Fibroblast of the aortic adventitia (primary cell): ENCODE measurements around the gene MARCKSL1. TPM values are rescaled to one million over a fixed set of nuclear protein-coding genes. Genes with fewer than 3 reads are reported as not detected.
"Not testable (repeated sequence)": the region's sequence is repeated elsewhere in the genome, so short reads cannot be mapped to it uniquely, and the experiment has no call there.

ENCODE experiments used
- DNase-seq: peaks from one replicate; pipeline ENCODE4 v3.0.0-alpha.2; 2010; ENCODE audit warnings: low read depth
- H3K4me3 ChIP-seq: 2 replicates; pipeline ENCODE4 v1.5.1; 2011; ENCODE audit warnings: low read depth, mild to moderate bottlenecking, control low read depth, low read length, moderate library complexity
- CTCF ChIP-seq: IDR thresholded peaks from 2 replicates; pipeline ENCODE4 v1.5.1; 2011; ENCODE audit warnings: mild to moderate bottlenecking, low read length, control low read depth, inconsistent platforms; ENCODE audit not compliant: insufficient read depth
- total RNA-seq: library from RNA; depleted of rRNA; stranded (reverse); fragments of >200 nt; gene quantifications from 2 replicates; pipeline ENCODE4 v1.2.3, GENCODE V29; 2012; ENCODE audit warnings: low replicate concordance

Gene MARCKSL1
- total RNA-seq, 1 donor, result 14.4 TPM

- H3K4me3 ChIP-seq, result no peak overlapping the region
- no peak for DNase-seq
- no peak for TF ChIP-seq CTCF
Observed at GRCh38 chr1:32361308-32361673, 25.3 kb upstream of the MARCKSL1 start.

- no peak overlapping the region for H3K4me3 ChIP-seq
- no peak for DNase-seq
- no peak for TF ChIP-seq CTCF
Observed at GRCh38 chr1:32358435-32358834, 22.4 kb upstream of the MARCKSL1 start.

GRCh38 chr1:32357614-32358013 is 21.6 kb upstream of the MARCKSL1 start:
- no peak for DNase-seq
- TF ChIP-seq CTCF, result no peak
- H3K4me3 ChIP-seq, result no peak overlapping the region

GRCh38 chr1:32356478-32356877 is 20.4 kb upstream of the MARCKSL1 start:
- TF ChIP-seq CTCF, result no peak
- DNase-seq, result no peak
- H3K4me3 ChIP-seq, result no peak overlapping the region

GRCh38 chr1:32355778-32356177 is 19.7 kb upstream of the MARCKSL1 start:
- not testable (repeated sequence) for DNase-seq, H3K4me3 ChIP-seq

- no peak overlapping the region for H3K4me3 ChIP-seq
- no peak for TF ChIP-seq CTCF
- peak; percentile 91 for DNase-seq
Observed at GRCh38 chr1:32353886-32354570, 18.0 kb upstream of the MARCKSL1 start.

GRCh38 chr1:32353431-32353830 is 17.4 kb upstream of the MARCKSL1 start:
- TF ChIP-seq CTCF, result no peak
- no peak for DNase-seq
- no peak overlapping the region for H3K4me3 ChIP-seq
